ENCODE measurements around the gene PRKCH. TPM values are rescaled to one million over a fixed set of nuclear protein-coding genes. Genes with fewer than 3 reads are reported as not detected.

The PRKCH gene
- total and polyA plus RNA-seq, 2 of the 13 experiments (the other 11 are each of a cell fraction or from before 2014, with no cell fraction given), result 0.48 to 1.3 TPM

DNA sequence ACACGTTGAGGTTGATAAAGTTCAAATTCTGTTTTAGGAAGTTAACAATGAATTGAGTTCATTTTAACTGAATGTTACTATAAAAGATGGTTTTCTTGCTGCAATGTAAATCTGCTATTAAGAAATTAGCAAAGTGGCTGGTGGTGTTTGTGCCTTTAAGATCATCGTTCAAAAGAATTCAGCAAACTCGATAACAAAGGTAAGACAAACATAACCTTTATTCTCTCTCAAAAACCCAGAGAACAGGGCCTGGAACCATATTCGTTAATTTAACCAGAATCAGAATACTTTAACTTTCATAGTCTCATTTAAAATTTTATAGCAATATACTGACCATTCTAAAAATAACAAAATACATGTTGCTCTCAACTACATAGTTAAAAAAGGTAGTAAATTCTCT is 43.6 kb upstream of the PRKCH start (continued):
- TF ChIP-seq, protein P1, sequence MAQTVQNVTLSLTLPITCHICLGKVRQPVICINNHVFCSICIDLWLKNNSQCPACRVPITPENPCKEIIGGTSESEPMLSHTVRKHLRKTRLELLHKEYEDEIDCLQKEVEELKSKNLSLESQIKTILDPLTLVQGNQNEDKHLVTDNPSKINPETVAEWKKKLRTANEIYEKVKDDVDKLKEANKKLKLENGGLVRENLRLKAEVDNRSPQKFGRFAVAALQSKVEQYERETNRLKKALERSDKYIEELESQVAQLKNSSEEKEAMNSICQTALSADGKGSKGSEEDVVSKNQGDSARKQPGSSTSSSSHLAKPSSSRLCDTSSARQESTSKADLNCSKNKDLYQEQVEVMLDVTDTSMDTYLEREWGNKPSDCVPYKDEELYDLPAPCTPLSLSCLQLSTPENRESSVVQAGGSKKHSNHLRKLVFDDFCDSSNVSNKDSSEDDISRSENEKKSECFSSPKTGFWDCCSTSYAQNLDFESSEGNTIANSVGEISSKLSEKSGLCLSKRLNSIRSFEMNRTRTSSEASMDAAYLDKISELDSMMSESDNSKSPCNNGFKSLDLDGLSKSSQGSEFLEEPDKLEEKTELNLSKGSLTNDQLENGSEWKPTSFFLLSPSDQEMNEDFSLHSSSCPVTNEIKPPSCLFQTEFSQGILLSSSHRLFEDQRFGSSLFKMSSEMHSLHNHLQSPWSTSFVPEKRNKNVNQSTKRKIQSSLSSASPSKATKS (CRISPR knock-in tag; IDR thresholded peaks at IDR 0.05), result no peak
- TF ChIP-seq, protein P2, sequence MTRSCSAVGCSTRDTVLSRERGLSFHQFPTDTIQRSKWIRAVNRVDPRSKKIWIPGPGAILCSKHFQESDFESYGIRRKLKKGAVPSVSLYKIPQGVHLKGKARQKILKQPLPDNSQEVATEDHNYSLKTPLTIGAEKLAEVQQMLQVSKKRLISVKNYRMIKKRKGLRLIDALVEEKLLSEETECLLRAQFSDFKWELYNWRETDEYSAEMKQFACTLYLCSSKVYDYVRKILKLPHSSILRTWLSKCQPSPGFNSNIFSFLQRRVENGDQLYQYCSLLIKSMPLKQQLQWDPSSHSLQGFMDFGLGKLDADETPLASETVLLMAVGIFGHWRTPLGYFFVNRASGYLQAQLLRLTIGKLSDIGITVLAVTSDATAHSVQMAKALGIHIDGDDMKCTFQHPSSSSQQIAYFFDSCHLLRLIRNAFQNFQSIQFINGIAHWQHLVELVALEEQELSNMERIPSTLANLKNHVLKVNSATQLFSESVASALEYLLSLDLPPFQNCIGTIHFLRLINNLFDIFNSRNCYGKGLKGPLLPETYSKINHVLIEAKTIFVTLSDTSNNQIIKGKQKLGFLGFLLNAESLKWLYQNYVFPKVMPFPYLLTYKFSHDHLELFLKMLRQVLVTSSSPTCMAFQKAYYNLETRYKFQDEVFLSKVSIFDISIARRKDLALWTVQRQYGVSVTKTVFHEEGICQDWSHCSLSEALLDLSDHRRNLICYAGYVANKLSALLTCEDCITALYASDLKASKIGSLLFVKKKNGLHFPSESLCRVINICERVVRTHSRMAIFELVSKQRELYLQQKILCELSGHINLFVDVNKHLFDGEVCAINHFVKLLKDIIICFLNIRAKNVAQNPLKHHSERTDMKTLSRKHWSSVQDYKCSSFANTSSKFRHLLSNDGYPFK (CRISPR knock-in tag; IDR thresholded peaks at IDR 0.05; ENCODE audit: borderline replicate concordance), result no peak
- no peak for TF ChIP-seq HNF4G (IDR thresholded peaks at IDR 0.05; ENCODE audit: borderline replicate concordance, low read depth, low read length)
- no peak for TF ChIP-seq HNF4G (CRISPR knock-in tag; IDR thresholded peaks at IDR 0.05; ENCODE audit: borderline replicate concordance, low read depth)
- TF ChIP-seq NFKB2 (CRISPR knock-in tag; IDR thresholded peaks at IDR 0.05; ENCODE audit: borderline replicate concordance), result no peak
- no peak for TF ChIP-seq HOXA5 (CRISPR knock-in tag; IDR thresholded peaks at IDR 0.05)
- TF ChIP-seq, protein P3, sequence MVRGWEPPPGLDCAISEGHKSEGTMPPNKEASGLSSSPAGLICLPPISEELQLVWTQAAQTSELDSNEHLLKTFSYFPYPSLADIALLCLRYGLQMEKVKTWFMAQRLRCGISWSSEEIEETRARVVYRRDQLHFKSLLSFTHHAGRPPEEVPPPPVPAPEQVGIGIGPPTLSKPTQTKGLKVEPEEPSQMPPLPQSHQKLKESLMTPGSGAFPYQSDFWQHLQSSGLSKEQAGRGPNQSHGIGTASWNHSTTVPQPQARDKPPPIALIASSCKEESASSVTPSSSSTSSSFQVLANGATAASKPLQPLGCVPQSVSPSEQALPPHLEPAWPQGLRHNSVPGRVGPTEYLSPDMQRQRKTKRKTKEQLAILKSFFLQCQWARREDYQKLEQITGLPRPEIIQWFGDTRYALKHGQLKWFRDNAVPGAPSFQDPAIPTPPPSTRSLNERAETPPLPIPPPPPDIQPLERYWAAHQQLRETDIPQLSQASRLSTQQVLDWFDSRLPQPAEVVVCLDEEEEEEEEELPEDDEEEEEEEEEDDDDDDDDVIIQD (CRISPR knock-in tag; IDR thresholded peaks at IDR 0.05; ENCODE audit: low read depth), result peak; percentile 16; the same call in 1 of the 2 replicates
- TF ChIP-seq ZNF296 (CRISPR knock-in tag; conservative IDR thresholded peaks at IDR 0.05), result no peak
- TF ChIP-seq, protein P4, sequence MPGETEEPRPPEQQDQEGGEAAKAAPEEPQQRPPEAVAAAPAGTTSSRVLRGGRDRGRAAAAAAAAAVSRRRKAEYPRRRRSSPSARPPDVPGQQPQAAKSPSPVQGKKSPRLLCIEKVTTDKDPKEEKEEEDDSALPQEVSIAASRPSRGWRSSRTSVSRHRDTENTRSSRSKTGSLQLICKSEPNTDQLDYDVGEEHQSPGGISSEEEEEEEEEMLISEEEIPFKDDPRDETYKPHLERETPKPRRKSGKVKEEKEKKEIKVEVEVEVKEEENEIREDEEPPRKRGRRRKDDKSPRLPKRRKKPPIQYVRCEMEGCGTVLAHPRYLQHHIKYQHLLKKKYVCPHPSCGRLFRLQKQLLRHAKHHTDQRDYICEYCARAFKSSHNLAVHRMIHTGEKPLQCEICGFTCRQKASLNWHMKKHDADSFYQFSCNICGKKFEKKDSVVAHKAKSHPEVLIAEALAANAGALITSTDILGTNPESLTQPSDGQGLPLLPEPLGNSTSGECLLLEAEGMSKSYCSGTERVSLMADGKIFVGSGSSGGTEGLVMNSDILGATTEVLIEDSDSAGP (CRISPR knock-in tag; IDR thresholded peaks at IDR 0.05; ENCODE audit: borderline replicate concordance), result peak; percentile 33; the same call in 1 of the 2 replicates
- no peak for TF ChIP-seq ZNF777 (CRISPR knock-in tag; IDR thresholded peaks at IDR 0.05)
